ENCODE results near the gene PAX2.

DNA sequence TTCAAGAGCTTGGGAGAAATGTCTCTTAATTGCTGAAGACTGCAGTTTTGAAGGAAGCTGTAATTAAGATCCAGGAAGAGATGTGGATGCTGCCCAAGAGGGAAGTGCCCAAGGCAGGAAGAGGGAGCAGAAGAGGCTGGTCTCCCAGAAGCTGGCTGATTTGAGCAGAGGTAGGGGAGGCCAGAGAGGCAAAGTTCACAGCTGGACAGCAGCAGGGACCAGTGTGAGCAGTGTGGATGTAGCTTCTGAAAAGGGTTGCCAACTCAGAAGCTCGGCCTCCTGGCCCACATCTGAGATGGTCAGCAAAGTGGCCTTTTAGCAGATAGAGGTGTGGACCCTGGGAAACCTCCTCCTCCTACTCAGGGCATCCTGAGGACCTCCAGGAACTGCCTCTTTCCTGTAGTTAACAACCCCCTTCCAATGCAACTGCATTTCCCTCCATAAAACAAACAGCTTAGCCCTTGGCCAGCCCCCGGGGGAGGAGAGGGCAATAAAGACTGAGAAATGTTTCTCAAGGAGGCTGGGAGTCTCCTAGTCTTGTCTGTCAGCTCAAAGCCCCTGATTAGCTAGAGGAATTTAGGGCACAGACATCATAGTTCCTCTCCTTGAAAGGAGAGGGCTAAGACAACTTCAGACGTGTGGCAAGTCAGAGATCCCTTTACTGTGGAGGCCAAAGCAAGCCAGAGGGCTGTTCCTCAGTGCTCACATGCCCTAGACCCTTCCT is 69.5 kb downstream of the PAX2 start:
- TF ChIP-seq, protein P1, sequence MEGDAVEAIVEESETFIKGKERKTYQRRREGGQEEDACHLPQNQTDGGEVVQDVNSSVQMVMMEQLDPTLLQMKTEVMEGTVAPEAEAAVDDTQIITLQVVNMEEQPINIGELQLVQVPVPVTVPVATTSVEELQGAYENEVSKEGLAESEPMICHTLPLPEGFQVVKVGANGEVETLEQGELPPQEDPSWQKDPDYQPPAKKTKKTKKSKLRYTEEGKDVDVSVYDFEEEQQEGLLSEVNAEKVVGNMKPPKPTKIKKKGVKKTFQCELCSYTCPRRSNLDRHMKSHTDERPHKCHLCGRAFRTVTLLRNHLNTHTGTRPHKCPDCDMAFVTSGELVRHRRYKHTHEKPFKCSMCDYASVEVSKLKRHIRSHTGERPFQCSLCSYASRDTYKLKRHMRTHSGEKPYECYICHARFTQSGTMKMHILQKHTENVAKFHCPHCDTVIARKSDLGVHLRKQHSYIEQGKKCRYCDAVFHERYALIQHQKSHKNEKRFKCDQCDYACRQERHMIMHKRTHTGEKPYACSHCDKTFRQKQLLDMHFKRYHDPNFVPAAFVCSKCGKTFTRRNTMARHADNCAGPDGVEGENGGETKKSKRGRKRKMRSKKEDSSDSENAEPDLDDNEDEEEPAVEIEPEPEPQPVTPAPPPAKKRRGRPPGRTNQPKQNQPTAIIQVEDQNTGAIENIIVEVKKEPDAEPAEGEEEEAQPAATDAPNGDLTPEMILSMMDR (IDR thresholded peaks at IDR 0.05; ENCODE audit: insufficient read depth, low read length), result no peak
- no peak for TF ChIP-seq GABPA (IDR thresholded peaks at IDR 0.05; ENCODE audit: low read depth)
- TF ChIP-seq SPI1 (IDR thresholded peaks at IDR 0.05; ENCODE audit: borderline replicate concordance, low read depth), result no peak
- TF ChIP-seq, protein P2, sequence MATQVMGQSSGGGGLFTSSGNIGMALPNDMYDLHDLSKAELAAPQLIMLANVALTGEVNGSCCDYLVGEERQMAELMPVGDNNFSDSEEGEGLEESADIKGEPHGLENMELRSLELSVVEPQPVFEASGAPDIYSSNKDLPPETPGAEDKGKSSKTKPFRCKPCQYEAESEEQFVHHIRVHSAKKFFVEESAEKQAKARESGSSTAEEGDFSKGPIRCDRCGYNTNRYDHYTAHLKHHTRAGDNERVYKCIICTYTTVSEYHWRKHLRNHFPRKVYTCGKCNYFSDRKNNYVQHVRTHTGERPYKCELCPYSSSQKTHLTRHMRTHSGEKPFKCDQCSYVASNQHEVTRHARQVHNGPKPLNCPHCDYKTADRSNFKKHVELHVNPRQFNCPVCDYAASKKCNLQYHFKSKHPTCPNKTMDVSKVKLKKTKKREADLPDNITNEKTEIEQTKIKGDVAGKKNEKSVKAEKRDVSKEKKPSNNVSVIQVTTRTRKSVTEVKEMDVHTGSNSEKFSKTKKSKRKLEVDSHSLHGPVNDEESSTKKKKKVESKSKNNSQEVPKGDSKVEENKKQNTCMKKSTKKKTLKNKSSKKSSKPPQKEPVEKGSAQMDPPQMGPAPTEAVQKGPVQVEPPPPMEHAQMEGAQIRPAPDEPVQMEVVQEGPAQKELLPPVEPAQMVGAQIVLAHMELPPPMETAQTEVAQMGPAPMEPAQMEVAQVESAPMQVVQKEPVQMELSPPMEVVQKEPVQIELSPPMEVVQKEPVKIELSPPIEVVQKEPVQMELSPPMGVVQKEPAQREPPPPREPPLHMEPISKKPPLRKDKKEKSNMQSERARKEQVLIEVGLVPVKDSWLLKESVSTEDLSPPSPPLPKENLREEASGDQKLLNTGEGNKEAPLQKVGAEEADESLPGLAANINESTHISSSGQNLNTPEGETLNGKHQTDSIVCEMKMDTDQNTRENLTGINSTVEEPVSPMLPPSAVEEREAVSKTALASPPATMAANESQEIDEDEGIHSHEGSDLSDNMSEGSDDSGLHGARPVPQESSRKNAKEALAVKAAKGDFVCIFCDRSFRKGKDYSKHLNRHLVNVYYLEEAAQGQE (IDR thresholded peaks at IDR 0.05; ENCODE audit: insufficient replicate concordance, low read depth), result no peak
